Head of caudate nucleus (tissue), 42 donors: ENCODE data around the gene DNAJC22.
"Not testable (repeated sequence)": the region's sequence is repeated elsewhere in the genome, so short reads cannot be mapped to it uniquely, and the experiment has no call there.

Source experiments
- DNase-seq, 42 donors: peaks; one replicate each; pipeline versions ENCODE4 v3.0.0 to v3.0.0-alpha.2; 2020 to 2021; ENCODE audit warnings: mixed read lengths in 7 of 42
- intact Hi-C: fragments of 100-400 bp; cut with DNase I; formaldehyde crosslinking; loops from one replicate; pipeline ENCODE4 v1.15.0; 2022

DNAJC22 gene

GRCh38 chr12:49365542-49365941 lies 18.9 kb downstream of the DNAJC22 start:
- intact Hi-C loops, result no loop called here
- DNase-seq, result no peak

GRCh38 chr12:49366096-49366651 lies 19.5 kb downstream of the DNAJC22 start:
- intact Hi-C loops, result no loop called here
- DNase-seq, result no peak

GRCh38 chr12:49366652-49367380 lies 20.1 kb downstream of the DNAJC22 start:
- intact Hi-C loops, result no loop called here
- peak; percentile 39 to 93 (median 86) for DNase-seq

- intact Hi-C loops, result no loop called here
- DNase-seq, result peak in 17 of 42 donors; percentile 8 to 65 (median 31)
Observed at GRCh38 chr12:49367381-49368239, 20.9 kb downstream of the DNAJC22 start, which contains the start of gene SPATS2. TSS of gene SPATS2 (plus strand) at chr12:49367462. CDS start at chr12:49461013, 93,551 bp downstream.

- intact Hi-C loops, result no loop called here
- no peak for DNase-seq
Observed at GRCh38 chr12:49368240-49368600, 21.5 kb downstream of the DNAJC22 start.

- intact Hi-C loops, result no loop called here
- DNase-seq, result no peak
Observed at GRCh38 chr12:49369411-49370145, 22.9 kb downstream of the DNAJC22 start.

- no peak for DNase-seq
- intact Hi-C loops, result no loop called here
Observed at GRCh38 chr12:49370539-49370938, 23.9 kb downstream of the DNAJC22 start.

GRCh38 chr12:49375406-49375805 lies 28.7 kb downstream of the DNAJC22 start:
- no peak for DNase-seq
- intact Hi-C loops, result no loop called here

GRCh38 chr12:49377386-49377785 lies 30.7 kb downstream of the DNAJC22 start:
- intact Hi-C loops, result no loop called here
- DNase-seq, result no peak

- DNase-seq, intact Hi-C loops: not testable (repeated sequence)
Observed at GRCh38 chr12:49380184-49380583, 33.5 kb downstream of the DNAJC22 start.

- DNase-seq, result peak in 5 of 42 donors; percentile 2 to 45 (median 19)
- intact Hi-C loops, result no loop called here
Observed at GRCh38 chr12:49388682-49389386, 42.1 kb downstream of the DNAJC22 start.

GRCh38 chr12:49389387-49389703 lies 42.7 kb downstream of the DNAJC22 start:
- intact Hi-C loops, result no loop called here
- no peak for DNase-seq

- intact Hi-C loops, result no loop called here
- DNase-seq, result no peak
Observed at GRCh38 chr12:49397000-49397399, 50.3 kb downstream of the DNAJC22 start.

GRCh38 chr12:49400304-49400703 lies 53.6 kb downstream of the DNAJC22 start:
- no peak for DNase-seq
- intact Hi-C loops, result no loop called here
